Body of pancreas (tissue), 4 donors: Measurements from ENCODE around the gene MAD1L1.

Experiments
- CTCF ChIP-seq, 7 experiments: fragments of 450-650 bp in 4 of 7; fragments of 200-600 bp in 3 of 7; sonication (generic) in 3 of 7; IDR thresholded peaks; one replicate each; pipeline ENCODE4 v1.5.1; 2016 to 2019; ENCODE audit warnings: antibody characterized with exemption in 7 of 7
- POLR2A ChIP-seq, 3 donors: fragments of 450-650 bp; IDR thresholded peaks; one replicate each; pipeline ENCODE4 v1.6.1; 2016; ENCODE audit warnings: antibody characterized with exemption in 3 of 3, mild to moderate bottlenecking in 2 of 3

GRCh38 chr7:2162959-2163358 is 69.8 kb downstream of the MAD1L1 start:
- TF ChIP-seq POLR2A (IDR thresholded peaks at IDR 0.05) = no peak
- no peak for TF ChIP-seq CTCF (IDR thresholded peaks at IDR 0.05)
